Lower leg skin (tissue), 3 donors: ENCODE data around the gene AMBRA1.

Source experiments
- CTCF ChIP-seq, 3 donors: fragments of 450-650 bp; IDR thresholded peaks; one replicate each; pipeline ENCODE4 v1.5.1; 2016; ENCODE audit warnings: antibody characterized with exemption in 3 of 3, mild to moderate bottlenecking in 3 of 3, moderate library complexity in 2 of 3
- POLR2A ChIP-seq, 2 donors: fragments of 450-650 bp; IDR thresholded peaks; one replicate each; pipeline ENCODE4 v1.6.1; 2016 to 2017; ENCODE audit warnings: antibody characterized with exemption in 2 of 2, mild to moderate bottlenecking in 1 of 2, moderate library complexity in 1 of 2

GRCh38 chr11:46455834-46456233 is 138.0 kb downstream of the AMBRA1 start:
- TF ChIP-seq CTCF (IDR thresholded peaks at IDR 0.05) = no peak
- TF ChIP-seq POLR2A (IDR thresholded peaks at IDR 0.05) = no peak
